Rectal smooth muscle tissue (tissue), 1 donor: Measurements from ENCODE around the gene STIMATE.

Source experiments
- H3K27ac ChIP-seq: one replicate; pipeline ENCODE4 v1.7.0; 2013; ENCODE audit warnings: low read depth, low read length, inconsistent platforms
- H3K27me3 ChIP-seq: one replicate; pipeline ENCODE4 v1.7.0; 2013; ENCODE audit warnings: low read length; ENCODE audit not compliant: control insufficient read depth, insufficient read depth
- H3K36me3 ChIP-seq: one replicate; pipeline ENCODE4 v1.7.0; 2013; ENCODE audit warnings: low read length; ENCODE audit not compliant: control insufficient read depth, insufficient read depth
- H3K4me1 ChIP-seq: one replicate; pipeline ENCODE4 v1.7.0; 2013; ENCODE audit warnings: low read length; ENCODE audit not compliant: control insufficient read depth, insufficient read depth
- H3K4me3 ChIP-seq: one replicate; pipeline ENCODE4 v1.7.0; 2013; ENCODE audit warnings: low read length
- H3K9ac ChIP-seq: one replicate; pipeline ENCODE4 v1.7.0; 2013; ENCODE audit warnings: low read length

STIMATE gene

DNA sequence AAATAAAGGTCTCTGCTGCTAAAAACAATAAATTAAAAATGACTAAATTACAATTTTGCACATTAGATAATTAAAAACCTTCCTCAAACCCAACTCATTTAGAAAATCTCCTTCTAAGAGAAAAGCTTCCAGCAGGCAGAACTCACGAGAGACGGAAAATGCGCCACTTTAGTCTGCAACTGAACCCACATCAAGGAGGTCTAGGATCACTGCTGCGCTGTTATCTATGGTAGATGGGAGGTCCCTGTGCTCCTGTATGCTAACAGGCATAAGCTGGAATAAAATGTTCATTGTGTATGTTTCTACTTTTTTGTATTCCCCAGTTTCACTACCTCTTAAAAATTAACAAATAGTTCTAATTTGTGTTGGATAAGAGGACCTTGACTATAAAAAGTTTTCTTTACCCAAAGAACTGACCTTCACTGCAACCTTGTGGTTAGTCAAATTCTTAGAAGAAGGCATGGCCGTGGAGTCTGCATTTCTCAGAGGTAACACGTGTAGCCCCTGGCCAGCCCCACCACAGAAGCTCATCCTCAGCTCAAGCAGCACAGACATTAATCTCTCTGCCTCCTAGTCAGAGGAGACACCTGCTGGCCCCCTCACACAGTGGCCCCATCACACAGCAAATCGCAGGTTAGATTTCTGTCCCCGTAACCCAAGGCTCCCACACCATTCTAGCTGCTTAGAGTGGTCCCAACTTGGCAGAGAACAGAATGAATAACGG lies 22.3 kb downstream of the STIMATE start:
- Histone ChIP-seq H3K27me3 (no peaks in the 10 kb centered on the region), H3K27ac (no peak overlapping the region), H3K4me1 (no peaks in the 10 kb centered on the region), H3K4me3 (no peak overlapping the region), H3K9ac (no peak overlapping the region), H3K36me3 (no peaks in the 10 kb centered on the region)

DNA sequence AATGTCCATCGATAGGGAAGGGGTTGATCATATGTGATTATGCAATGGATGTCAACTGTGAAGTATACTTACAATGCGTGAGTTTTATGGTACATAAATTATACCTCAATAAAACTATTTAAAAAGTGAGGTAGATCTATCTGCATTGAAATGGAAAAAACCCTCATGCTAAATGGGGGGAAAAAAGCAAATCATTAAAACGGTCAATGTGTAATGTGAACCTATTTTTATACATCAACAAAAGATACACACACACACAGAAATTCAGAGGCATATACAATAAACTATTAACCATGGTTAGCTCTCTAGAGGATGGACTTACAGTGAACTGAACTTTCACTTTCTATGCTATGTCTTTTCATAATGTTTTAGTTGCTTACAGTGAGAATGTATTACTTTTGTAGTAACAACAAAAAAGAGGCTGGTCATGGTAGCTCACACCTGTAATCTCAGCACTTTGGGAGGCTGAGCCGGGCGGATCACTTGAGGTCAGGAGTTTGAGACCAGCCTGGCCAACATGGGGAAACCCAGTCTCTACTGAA lies 23.1 kb downstream of the STIMATE start:
- Histone ChIP-seq H3K9ac (no peak overlapping the region), H3K4me3 (no peak overlapping the region), H3K36me3 (no peaks in the 10 kb centered on the region), H3K4me1 (no peaks in the 10 kb centered on the region), H3K27me3 (no peaks in the 10 kb centered on the region), H3K27ac (no peak overlapping the region)

DNA sequence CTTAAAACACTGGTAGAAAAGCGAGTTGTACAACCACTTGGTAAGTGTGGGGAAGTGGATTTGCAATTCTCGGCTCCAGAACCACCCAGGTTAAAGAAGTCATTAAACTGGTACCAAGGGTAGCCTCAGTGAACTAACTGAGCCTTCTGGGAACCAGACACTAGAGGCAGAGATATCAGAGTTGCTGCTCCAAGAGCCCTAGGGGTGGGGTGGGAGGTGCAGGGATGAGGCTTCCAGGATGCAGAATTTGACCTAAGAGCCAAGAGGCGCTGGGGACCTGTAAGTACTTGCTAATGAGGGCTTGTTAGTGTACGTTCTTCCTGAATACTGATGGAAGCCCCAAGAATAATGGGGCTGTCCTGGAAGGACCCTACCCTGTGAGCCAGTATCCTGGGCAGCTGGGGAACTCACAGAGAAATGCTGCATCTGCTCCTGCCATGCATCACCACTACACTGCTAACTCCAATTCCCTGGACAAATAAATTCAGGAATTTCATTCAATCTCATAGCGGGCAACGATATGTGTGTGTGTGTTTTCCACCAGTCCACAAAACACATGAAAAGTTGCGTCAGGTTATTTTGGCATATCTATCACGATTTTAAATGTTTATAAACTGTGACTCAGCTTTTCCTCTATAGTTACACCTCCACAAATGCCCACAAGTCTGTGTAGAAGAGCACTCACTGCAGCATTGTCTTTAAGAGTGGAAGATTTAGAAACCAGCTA lies 23.8 kb downstream of the STIMATE start:
- no peak overlapping the region for H3K4me3 ChIP-seq
- no peaks in the 10 kb centered on the region for H3K27me3 ChIP-seq
- H3K36me3 ChIP-seq, result no peaks in the 10 kb centered on the region
- no peak overlapping the region for H3K9ac ChIP-seq
- no peak overlapping the region for H3K27ac ChIP-seq
- no peaks in the 10 kb centered on the region for H3K4me1 ChIP-seq

DNA sequence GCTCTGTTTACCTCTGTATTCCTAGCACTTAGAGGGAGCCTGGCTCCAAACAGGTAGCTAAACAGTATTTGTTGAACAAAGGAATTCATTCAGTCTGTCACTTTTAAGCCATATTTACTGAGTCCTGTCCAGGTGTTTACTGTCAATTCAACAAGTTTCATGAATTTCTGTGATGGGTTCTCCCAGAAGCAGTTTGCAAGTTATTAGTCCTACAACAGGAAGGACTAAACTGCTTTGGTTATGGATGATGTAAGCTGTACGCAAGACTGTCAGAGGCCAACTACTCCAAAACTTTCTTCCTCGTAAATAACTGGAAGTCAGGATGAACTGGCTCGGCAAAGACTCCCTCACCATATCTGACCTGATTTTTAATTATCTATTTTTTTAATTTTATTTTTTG lies 25.1 kb downstream of the STIMATE start:
- H3K4me1 ChIP-seq, result no peaks in the 10 kb centered on the region
- no peak overlapping the region for H3K27ac ChIP-seq
- no peak overlapping the region for H3K4me3 ChIP-seq
- H3K27me3 ChIP-seq, result no peaks in the 10 kb centered on the region
- no peaks in the 10 kb centered on the region for H3K36me3 ChIP-seq
- no peak overlapping the region for H3K9ac ChIP-seq

DNA sequence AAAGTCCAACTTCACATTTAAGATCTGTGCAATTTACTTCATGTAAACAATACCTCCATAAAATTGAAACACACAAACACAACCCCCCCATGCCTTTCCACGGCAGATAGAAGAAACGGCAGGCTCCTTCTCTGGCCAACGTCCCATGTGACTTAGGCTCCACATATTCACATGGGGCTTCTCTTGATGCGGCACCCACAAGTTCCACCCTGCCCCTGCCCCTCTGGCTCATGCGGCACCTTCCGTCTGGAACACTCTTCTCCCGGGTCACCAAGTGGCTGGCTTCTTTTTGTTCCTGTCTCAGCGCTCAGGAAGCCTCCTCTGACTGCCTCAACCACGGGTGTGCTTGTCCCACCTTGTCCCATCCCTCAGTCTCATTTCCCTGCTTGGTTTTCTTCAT lies 25.6 kb downstream of the STIMATE start:
- no peaks in the 10 kb centered on the region for H3K36me3 ChIP-seq
- no peak overlapping the region for H3K9ac ChIP-seq
- no peak overlapping the region for H3K4me3 ChIP-seq
- no peaks in the 10 kb centered on the region for H3K27me3 ChIP-seq
- H3K4me1 ChIP-seq, result no peaks in the 10 kb centered on the region
- H3K27ac ChIP-seq, result no peak overlapping the region

DNA sequence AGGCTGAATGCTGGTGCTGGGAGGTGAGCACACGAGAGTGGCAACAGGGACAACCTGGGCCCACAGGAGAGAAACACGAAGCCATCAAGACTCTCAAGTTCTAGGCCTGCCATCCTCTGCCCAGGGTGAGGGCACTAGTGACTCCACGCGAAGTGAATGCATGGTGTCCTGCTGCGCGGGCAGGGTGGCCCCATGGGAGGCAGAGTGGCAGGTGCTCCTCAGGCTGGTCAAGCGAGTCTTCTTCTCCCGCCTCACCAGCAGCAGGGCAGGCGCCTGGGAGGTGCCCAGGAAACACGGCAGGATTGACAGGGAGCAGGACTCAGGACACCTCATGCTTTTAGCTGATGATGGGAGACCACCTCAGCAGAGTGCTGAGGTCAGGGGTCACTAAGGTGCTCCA lies 26.9 kb downstream of the STIMATE start:
- Histone ChIP-seq H3K27ac (no peak overlapping the region), H3K4me1 (no peaks in the 10 kb centered on the region), H3K27me3 (no peaks in the 10 kb centered on the region), H3K4me3 (no peak overlapping the region), H3K36me3 (no peaks in the 10 kb centered on the region), H3K9ac (no peak overlapping the region)

DNA sequence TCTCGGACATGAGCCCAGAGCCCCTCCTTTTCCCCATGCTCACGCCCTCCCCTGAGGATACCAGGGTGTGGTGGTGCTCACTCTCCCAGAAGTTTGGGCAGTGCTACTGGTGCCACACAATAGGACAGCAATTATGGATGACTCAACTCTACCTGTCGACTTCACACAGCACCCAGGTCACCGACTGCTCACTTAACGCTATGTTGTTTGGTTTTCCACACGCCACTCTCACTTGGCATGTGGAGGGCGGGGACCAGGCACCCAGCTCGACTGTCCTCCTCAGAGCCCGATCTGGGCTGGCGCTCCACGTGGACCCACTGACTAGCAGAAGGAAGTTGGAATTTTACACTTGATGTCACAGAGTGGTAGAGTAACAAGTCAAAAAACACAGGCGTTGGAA lies 30.9 kb downstream of the STIMATE start:
- no peak overlapping the region for H3K9ac ChIP-seq
- H3K36me3 ChIP-seq, result no peaks in the 10 kb centered on the region
- no peaks in the 10 kb centered on the region for H3K27me3 ChIP-seq
- no peaks in the 10 kb centered on the region for H3K4me1 ChIP-seq
- no peak overlapping the region for H3K4me3 ChIP-seq
- H3K27ac ChIP-seq, result no peak overlapping the region

DNA sequence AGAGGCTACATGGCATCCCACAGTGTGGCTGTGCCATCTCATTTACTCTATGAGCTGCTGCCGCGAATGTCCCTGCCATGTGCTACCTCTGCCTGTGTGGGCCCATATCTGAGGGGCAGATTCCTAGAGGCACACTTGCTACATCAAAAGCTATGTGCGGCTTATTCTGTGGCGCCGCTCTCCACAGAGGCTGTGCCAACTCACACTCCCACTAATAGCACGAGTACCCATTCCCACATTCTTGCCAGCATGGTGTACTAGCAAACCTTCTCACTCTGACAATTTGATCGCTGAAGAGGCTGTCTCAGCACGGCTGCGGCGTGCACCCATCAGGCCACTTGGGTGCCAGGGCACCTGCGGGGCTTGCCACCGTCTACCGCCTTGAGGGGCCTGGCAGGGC lies 31.4 kb downstream of the STIMATE start:
- Histone ChIP-seq H3K4me3 (no peak overlapping the region), H3K36me3 (no peaks in the 10 kb centered on the region), H3K27ac (no peak overlapping the region), H3K4me1 (no peaks in the 10 kb centered on the region), H3K27me3 (no peaks in the 10 kb centered on the region), H3K9ac (no peak overlapping the region)

DNA sequence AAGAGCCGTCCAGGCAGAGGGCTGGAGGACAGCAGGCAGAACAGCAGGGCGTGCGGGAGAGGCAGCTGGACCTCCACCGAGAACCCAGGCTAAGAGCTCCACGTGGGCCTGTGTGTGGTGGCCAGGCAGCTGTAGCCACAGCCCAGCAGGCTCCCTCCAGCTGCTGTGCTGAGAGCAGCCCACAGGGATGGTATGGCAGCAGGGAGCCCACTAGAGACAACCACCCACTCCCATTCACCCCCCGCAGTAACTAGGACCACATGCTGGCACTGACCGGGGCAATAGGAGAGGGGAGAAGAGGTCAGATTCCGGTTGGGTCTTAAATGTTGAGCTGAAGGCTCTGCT lies 37.0 kb downstream of the STIMATE start:
- no peaks in the 10 kb centered on the region for H3K36me3 ChIP-seq
- H3K27me3 ChIP-seq, result no peaks in the 10 kb centered on the region
- H3K4me3 ChIP-seq, result no peak overlapping the region
- no peak overlapping the region for H3K27ac ChIP-seq
- H3K9ac ChIP-seq, result no peak overlapping the region
- H3K4me1 ChIP-seq, result no peaks in the 10 kb centered on the region

DNA sequence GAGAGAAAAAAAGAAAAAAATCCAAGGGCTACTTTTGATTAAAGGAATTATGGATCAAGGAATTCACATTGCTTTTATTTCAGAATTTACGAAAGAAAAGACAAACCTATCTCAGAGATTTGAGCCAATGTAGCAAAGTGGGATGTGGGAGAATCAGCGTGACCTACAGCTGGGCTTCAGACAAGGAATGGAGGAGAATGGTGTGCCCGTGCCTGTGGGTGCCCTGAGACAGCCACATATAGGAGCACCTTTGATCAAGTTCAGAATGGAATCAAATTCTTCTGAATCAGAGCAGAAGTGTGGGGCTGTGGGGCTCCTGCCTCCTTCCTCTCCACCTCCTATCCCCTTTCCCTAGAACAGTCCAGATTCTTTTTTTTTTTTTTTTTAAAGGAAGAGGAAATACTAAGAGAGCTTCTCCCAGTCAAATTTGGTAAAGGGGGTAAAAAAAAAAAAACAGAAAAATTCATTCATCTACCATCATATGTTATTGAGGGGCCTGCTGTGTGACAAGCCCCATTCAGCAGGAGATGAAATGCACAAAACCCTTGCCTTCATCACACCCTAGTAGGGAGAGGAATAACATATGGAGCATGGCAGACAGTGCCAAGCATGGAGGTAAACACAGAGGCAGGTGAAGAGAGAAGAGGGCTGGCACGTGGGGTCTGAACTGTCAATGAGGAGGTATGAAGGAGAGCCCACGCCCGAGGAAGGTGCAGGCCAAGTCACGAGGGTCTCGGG lies 37.5 kb downstream of the STIMATE start:
- Histone ChIP-seq H3K4me3 (no peak overlapping the region), H3K27ac (no peak overlapping the region), H3K27me3 (no peaks in the 10 kb centered on the region), H3K9ac (no peak overlapping the region), H3K36me3 (no peaks in the 10 kb centered on the region), H3K4me1 (no peaks in the 10 kb centered on the region)

DNA sequence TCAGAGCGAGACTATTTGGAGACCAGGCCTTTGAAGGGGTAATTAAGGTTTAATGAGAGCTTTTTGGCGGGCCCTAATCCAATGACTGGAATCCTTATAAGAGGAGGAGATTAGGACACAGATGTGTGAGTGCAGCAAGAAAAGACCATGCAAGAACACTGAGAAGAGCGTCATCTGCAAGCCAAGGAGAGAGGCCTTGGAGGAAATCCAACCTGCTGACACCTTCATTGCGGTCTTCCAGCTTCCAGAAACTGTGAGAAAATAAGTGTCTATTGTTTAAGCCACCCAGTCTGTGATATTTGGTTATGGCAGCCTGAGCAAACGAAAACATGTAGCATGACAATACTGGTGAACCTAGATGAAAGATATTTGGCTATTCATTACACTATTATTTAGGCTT lies 39.5 kb downstream of the STIMATE start:
- H3K4me1 ChIP-seq, result no peaks in the 10 kb centered on the region
- no peak overlapping the region for H3K4me3 ChIP-seq
- no peak overlapping the region for H3K9ac ChIP-seq
- H3K27me3 ChIP-seq, result no peaks in the 10 kb centered on the region
- H3K36me3 ChIP-seq, result no peaks in the 10 kb centered on the region
- H3K27ac ChIP-seq, result no peak overlapping the region

DNA sequence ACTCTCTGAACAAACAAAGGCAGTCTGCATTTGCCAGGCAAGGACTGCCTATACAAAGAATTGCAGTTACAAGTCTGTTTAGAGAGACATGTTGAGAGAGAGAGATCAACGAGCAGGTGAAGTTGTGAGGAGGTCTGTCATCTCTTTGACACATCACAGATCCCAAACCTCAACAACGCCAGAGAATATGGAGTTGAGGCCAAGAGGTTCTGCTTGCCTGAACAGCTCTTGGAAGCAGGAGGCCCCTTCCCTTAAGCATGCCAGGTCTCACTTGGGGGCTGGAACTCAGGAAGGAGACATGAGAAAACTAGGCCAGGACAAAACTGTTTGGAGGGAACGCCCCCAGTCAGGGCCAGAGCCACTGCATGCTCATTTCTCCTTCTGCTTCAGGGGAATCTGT lies 40.2 kb downstream of the STIMATE start:
- no peak overlapping the region for H3K9ac ChIP-seq

More for the DNA sequence above, 40.2 kb downstream of the STIMATE start:
- no peaks in the 10 kb centered on the region for H3K4me1 ChIP-seq
- no peaks in the 10 kb centered on the region for H3K27me3 ChIP-seq
- peaks cover 4% of the 10 kb centered on the region for H3K36me3 ChIP-seq
- peak overlapping the region; percentile 54 for H3K27ac ChIP-seq
- H3K4me3 ChIP-seq, result no peak overlapping the region
